ENCODE measurements around the gene SET.
A peak's percentile ranks its signal among the peaks of the same experiment; 100 is the strongest.

The SET gene

GRCh38 chr9:128729302-128729701 is 40.3 kb downstream of the SET start:
- no peak overlapping the region for H3K27ac ChIP-seq
- no peak for TF ChIP-seq ZFX (IDR thresholded peaks at IDR 0.05)
- no peak for TF ChIP-seq CTCF (conservative IDR thresholded peaks at IDR 0.05)

- TF ChIP-seq ZFX (IDR thresholded peaks at IDR 0.05) (no peak), CTCF (conservative IDR thresholded peaks at IDR 0.05) (no peak)
- no peak overlapping the region for H3K27ac ChIP-seq
Measured at GRCh38 chr9:128729766-128730517, 40.9 kb downstream of the SET start.

GRCh38 chr9:128731093-128731492 is 42.1 kb downstream of the SET start:
- H3K27ac ChIP-seq, result no peak overlapping the region
- TF ChIP-seq ZFX (IDR thresholded peaks at IDR 0.05), result no peak
- TF ChIP-seq CTCF (conservative IDR thresholded peaks at IDR 0.05), result no peak

- H3K27ac ChIP-seq, result no peak overlapping the region
- TF ChIP-seq CTCF (conservative IDR thresholded peaks at IDR 0.05) (no peak), ZFX (IDR thresholded peaks at IDR 0.05) (no peak)
Measured at GRCh38 chr9:128731691-128732090, 42.7 kb downstream of the SET start.

GRCh38 chr9:128732576-128732975 is 43.6 kb downstream of the SET start:
- TF ChIP-seq ZFX (IDR thresholded peaks at IDR 0.05) (no peak), CTCF (conservative IDR thresholded peaks at IDR 0.05) (no peak)
- H3K27ac ChIP-seq, result no peak overlapping the region

- H3K27ac ChIP-seq, result no peak overlapping the region
- peak; percentile 84 for TF ChIP-seq CTCF (conservative IDR thresholded peaks at IDR 0.05)
- no peak for TF ChIP-seq ZFX (IDR thresholded peaks at IDR 0.05)
Measured at GRCh38 chr9:128733256-128733655, 44.2 kb downstream of the SET start.

GRCh38 chr9:128735373-128735772 is 46.4 kb downstream of the SET start:
- TF ChIP-seq ZFX (IDR thresholded peaks at IDR 0.05), result no peak
- no peak for TF ChIP-seq CTCF (conservative IDR thresholded peaks at IDR 0.05)
- no peak overlapping the region for H3K27ac ChIP-seq

All from C4-2B (cell line).